GM12874 (cell line): ENCODE data around the gene HOXB5.

Source experiments
- TF ChIP-seq, protein P1 (sequence below): IDR thresholded peaks from 2 replicates; pipeline ENCODE4 v1.5.1; 2011; ENCODE audit warnings: low read depth, mild to moderate bottlenecking, control low read depth, low read length, moderate library complexity; ENCODE audit not compliant: insufficient read depth

The HOXB5 gene

DNA sequence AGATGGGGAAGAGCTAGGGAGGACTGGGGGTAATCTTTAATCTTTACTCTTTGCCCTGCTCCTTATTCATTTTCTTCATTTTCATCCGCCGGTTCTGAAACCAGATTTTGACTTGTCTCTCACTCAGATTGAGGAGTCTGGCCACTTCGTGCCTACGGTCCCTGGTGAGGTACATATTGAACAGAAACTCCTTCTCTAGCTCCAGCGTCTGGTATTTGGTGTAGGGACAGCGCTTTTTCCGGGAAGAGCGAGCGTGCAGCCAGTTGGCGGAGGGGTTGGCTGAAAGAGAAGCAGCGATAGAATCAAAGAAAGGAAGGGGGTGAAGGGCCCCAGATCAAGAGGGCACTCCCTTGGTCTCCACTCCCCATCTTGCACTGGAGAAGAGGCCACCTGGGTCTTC, 29.3 kb upstream of the HOXB5 start:
- TF ChIP-seq, protein P1, sequence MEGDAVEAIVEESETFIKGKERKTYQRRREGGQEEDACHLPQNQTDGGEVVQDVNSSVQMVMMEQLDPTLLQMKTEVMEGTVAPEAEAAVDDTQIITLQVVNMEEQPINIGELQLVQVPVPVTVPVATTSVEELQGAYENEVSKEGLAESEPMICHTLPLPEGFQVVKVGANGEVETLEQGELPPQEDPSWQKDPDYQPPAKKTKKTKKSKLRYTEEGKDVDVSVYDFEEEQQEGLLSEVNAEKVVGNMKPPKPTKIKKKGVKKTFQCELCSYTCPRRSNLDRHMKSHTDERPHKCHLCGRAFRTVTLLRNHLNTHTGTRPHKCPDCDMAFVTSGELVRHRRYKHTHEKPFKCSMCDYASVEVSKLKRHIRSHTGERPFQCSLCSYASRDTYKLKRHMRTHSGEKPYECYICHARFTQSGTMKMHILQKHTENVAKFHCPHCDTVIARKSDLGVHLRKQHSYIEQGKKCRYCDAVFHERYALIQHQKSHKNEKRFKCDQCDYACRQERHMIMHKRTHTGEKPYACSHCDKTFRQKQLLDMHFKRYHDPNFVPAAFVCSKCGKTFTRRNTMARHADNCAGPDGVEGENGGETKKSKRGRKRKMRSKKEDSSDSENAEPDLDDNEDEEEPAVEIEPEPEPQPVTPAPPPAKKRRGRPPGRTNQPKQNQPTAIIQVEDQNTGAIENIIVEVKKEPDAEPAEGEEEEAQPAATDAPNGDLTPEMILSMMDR: no peak

DNA sequence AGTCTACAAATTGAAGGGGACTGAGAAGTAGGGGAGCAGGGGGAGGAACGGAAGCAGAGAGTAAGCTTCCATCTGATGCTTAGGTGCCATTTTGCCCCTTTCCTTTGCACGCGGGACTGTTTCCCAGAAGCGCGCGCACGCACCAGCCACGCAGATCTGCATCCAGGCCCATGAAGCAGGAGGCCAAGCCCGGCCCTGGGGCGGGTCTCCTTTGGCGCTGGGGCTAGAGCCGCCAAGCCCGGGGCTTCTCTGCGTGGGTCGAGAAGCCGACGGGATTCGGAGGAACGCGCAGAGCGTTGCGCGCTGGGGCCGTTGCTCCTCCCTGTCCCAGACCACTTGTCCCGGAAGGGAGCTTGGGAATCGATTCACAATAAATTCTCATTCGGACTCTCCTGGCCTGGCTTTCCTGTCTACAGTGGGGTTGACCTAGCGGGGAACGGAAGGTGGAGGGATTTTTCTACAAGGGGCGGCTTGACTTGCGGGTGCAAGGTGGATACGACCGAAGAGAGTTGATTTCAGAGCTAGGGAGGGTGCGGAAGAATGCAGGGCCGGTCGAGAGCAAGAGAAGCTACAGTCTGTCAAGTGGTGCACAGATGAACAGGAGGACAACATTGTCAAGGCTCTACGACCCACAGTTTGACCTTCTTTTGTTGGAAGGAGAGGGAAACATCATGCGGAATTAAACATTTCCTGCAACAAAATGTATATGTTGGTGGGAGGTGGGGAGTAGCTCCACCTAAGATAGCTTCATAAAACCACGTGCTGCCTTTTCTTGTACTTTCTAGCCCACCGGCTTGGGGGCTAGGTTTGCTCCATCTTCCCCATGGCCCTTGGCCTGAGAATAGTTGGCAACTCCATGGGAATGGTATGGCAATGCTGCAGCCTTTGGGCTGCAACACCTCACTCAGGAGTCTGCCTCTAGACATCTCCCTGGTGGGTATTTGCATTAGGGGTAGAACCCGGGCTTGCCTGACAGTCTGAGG, 28.1 kb upstream of the HOXB5 start:
- TF ChIP-seq, protein P1: no peak

DNA sequence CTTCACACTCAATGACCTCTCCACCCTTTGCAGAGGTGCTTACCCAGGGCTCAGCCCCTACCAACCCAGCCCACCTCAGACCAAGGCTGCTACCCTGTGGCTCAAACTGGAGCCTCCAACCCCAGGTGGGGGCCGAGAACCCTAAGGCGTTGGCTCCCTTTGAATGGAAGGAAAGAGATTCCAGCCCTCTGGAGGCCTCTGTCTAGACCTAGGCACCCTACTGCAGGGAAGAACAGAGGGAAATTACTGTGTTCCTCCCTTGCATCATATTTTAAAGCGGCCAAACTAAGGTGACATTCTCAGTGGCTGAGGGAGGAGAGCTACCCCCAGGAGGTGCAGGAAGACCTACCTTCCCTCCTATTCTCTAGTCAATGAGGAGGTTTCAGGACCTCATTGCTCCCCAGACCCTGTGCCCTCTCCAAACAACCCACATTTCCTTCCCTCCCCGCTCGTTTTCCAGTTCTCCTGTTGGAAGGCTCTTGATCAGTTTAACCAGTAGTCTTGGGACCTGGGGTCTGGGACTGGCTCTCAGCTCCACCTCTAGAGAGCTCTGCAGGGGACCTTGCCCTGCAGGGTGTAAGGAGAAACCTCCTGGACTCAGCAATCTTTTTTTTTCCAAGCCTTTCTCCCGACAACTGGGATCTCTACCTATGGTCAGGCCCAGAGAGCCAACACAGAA, 27.0 kb upstream of the HOXB5 start:
- TF ChIP-seq, protein P1: no peak

DNA sequence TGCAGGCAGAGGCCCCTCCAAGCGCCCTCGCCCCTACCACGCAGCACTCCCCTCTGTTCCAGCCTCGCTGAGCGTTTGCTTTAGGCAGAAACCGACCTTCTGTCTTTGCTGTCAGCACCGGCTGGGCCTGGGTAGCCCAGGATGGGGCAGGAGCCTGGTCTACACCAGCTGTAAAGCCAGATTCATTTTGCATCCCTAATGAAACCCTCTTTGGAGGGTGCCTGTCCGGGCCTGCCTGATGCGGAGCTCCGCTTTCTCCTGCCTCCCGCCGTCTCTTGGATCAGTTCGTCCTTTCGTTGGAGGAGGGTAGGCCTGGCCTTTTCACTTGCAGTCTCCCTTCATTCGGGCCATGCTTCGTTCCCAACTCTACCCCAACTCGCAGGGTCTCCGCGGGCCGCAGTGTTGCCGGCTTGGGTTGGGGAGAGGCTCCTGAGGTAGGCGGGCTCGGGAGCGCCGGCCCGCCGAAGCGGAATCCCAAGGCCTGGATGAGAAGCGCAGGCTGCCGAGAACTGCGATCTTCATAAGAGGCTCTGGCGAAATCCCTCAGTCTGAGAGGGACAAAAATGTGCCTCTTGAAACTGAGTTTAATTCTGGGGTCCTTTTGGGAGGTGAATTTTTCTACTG, 26.4 kb upstream of the HOXB5 start:
- TF ChIP-seq, protein P1: no peak

DNA sequence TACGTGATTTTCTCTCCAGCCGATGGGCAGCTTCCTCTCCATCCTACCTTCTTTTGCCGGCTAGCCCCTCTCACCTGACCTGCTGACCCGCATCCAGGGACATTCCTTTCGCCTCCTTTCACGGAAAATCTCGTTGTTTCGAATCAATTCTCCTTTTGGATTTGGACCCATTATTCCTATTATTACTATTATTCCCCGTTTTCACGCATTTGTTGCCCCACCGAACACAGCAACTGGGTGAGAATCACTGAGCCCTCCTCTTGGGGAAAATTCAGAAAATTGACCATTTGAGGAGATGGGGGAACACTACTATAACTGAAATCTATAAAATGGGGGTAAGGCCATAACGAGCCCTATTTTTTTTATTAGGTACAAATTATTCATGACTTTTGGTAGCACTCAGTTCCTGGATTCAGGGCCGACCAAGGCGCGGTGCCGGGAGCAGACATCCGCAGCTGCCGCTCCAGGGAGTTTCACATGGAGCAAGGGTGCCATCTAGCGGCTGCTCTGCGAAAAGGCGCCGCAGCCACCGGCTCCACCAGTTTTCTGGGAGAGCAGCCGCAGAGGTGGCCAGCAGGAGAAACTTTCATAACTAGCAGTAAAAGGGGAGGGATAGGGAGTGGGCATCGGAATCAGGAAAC, 24.8 kb upstream of the HOXB5 start:
- TF ChIP-seq, protein P1: peak; percentile 91

DNA sequence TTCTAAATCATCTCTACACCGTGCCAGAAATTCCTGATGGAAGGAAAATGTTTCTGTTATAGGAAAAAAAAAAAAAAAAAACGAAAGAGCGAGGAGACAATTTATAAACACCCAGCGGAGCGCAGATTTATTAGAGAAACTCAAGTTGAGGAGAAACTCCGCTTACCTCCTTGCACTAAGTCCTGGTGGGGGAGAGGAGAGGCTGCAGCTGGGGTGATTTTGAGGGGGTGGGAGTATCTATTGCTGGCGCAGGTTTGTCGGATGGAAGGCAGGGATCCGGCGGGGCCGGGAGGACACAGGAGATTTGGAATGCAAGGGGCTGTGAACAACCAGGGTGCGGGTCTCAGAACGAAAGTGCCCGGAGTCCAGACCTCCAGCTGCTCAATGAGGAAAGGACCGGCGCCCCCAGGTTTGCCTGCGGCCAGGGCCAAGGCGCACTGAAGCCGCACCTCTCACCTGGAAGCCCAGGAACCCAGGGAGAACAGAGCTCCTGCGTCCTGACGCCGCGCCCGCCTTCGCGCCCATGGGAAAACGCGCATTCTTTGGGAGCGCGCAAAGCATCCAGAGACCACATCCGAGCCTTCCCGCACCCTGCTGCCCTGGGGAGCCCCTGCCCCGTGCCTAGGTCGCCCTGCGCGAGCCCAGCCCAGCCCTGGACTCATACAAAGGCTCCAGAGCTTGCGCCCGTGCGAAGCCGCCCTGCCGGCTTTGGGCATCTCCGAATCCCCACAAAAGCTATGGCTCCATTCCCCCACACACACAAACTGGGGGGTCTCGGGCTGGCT, 24.1 kb upstream of the HOXB5 start:
- TF ChIP-seq, protein P1: no peak
